H1 (cell line): ENCODE results near the gene MPPE1. TPM values are rescaled to one million over a fixed set of nuclear protein-coding genes. Genes with fewer than 3 reads are reported as not detected.
"Not testable (repeated sequence)": the region's sequence is repeated elsewhere in the genome, so short reads cannot be mapped to it uniquely, and the experiment has no call there.

ENCODE experiments used
- CTCF ChIA-PET: fragments of 300-600 bp; sonication (Branson Sonifier 250); formaldehyde crosslinking; loops from one replicate; lab custom pipeline; 2021; ENCODE audit not compliant: partially characterized antibody; lab: Charles Lee
- POLR2A ChIA-PET: fragments of 300-600 bp; sonication (Branson Sonifier 250); formaldehyde crosslinking; loops from one replicate; lab custom pipeline; 2021; ENCODE audit warnings: inconsistent platforms; ENCODE audit not compliant: partially characterized antibody; lab: Charles Lee
- DNase-seq, 2 experiments: peaks; one replicate each; pipeline versions ENCODE4 v3.0.0 to v3.0.0-alpha.2; 2010 to 2022; ENCODE audit warnings: low spot score in 2 of 2, low read depth in 1 of 2, mixed read lengths in 1 of 2
- FAIRE-seq: peaks from 2 replicates; lab custom pipeline; 2011; peaks lifted over from hg19 to GRCh38; lab: Jason Lieb, UNC
- H2AFZ ChIP-seq: 2 replicates; pipeline ENCODE4 v1.8.1; 2012; ENCODE audit warnings: low read length, inconsistent platforms
- H2AK5ac ChIP-seq: 2 replicates; pipeline ENCODE4 v1.6.1; 2013; ENCODE audit warnings: low read depth, low read length
- H2BK120ac ChIP-seq: replicated peaks from 2 replicates; pipeline ENCODE3; 2013; ENCODE audit warnings: low read depth, low read length, inconsistent platforms
- H2BK12ac ChIP-seq: 2 replicates; pipeline ENCODE4 v1.6.1; 2013; ENCODE audit warnings: low read depth, low read length
- H2BK15ac ChIP-seq: 2 replicates; pipeline ENCODE4 v1.6.1; 2013; ENCODE audit warnings: low read length
- H2BK20ac ChIP-seq: 2 replicates; pipeline ENCODE4 v1.6.1; 2013; ENCODE audit warnings: low read length
- H2BK5ac ChIP-seq: 2 replicates; pipeline ENCODE4 v1.6.1; 2013; ENCODE audit warnings: low read depth, low read length
- H3K14ac ChIP-seq: 2 replicates; pipeline ENCODE4 v1.6.1; 2013; ENCODE audit warnings: inconsistent platforms; ENCODE audit not compliant: insufficient read length
- H3K18ac ChIP-seq: 2 replicates; pipeline ENCODE4 v1.6.1; 2013; ENCODE audit warnings: low read length; ENCODE audit errors: extremely low read depth
- H3K23ac ChIP-seq: 2 replicates; pipeline ENCODE4 v1.6.1; 2013; ENCODE audit warnings: inconsistent platforms; ENCODE audit not compliant: insufficient read length
- H3K23me2 ChIP-seq: 2 replicates; pipeline ENCODE4 v1.6.1; 2013; ENCODE audit warnings: low read depth, low read length
- H3K27ac ChIP-seq: 2 replicates; pipeline ENCODE4 v1.6.1; 2011; ENCODE audit warnings: low read depth, low read length, inconsistent platforms
- H3K27me3 ChIP-seq, 4 experiments: replicated peaks in 1 of 4; 1 replicate in 1 of 4; 2 replicates in 3 of 4; pipeline versions ENCODE4 v1.6.1 to v1.8.1; 2011 to 2013; ENCODE audit warnings: low read length in 3 of 4, mild to moderate bottlenecking in 3 of 4, inconsistent platforms in 2 of 4, mixed read lengths in 2 of 4, moderate library complexity in 1 of 4; ENCODE audit not compliant: control insufficient read depth in 3 of 4, insufficient read depth in 3 of 4; ENCODE audit errors: extremely low read depth in 1 of 4
- H3K36me3 ChIP-seq, 4 experiments: 2 replicates each; pipeline versions ENCODE4 v1.6.1 to v1.8.1; 2011 to 2013; ENCODE audit warnings: mild to moderate bottlenecking in 4 of 4, low read length in 3 of 4, moderate library complexity in 2 of 4, control low read depth in 1 of 4, inconsistent platforms in 1 of 4; ENCODE audit not compliant: insufficient read depth in 4 of 4, control insufficient read depth in 2 of 4
- H3K4ac ChIP-seq: replicated peaks from 2 replicates; pipeline ENCODE3; 2013; ENCODE audit warnings: low read length, low read depth, mixed read lengths, inconsistent platforms; ENCODE audit not compliant: insufficient read length
- H3K4me1 ChIP-seq, 4 experiments: replicated peaks in 1 of 4; 1 replicate in 1 of 4; 2 replicates in 3 of 4; pipeline versions ENCODE4 v1.6.1 to v1.8.1; 2011 to 2013; ENCODE audit warnings: low read length in 3 of 4, inconsistent platforms in 2 of 4, mixed read lengths in 1 of 4; ENCODE audit not compliant: insufficient read depth in 4 of 4, control insufficient read depth in 3 of 4
- H3K4me2 ChIP-seq, 2 experiments: 2 replicates each; pipeline versions ENCODE4 v1.6.1 to v1.8.1; 2011 to 2013; ENCODE audit warnings: low read depth in 2 of 2, low read length in 2 of 2, control low read depth in 1 of 2, inconsistent platforms in 1 of 2, mild to moderate bottlenecking in 1 of 2; ENCODE audit not compliant: insufficient read depth in 1 of 2
- H3K4me3 ChIP-seq, 4 experiments: fragments of 200-600, 300-600 bp in 1 of 4; sonication (generic), shearing (Covaris generic), sonication (Bioruptor Twin) in 1 of 4; 2 replicates each; pipeline versions ENCODE4 v1.5.1 to v1.8.1; 2011 to 2016; ENCODE audit warnings: low read length in 4 of 4, low read depth in 3 of 4, control low read depth in 2 of 4, inconsistent platforms in 2 of 4, mild to moderate bottlenecking in 2 of 4, mixed read lengths in 1 of 4, moderate library complexity in 1 of 4; ENCODE audit not compliant: insufficient read depth in 2 of 4; ENCODE audit errors: extremely low read depth in 1 of 4
- H3K56ac ChIP-seq: replicated peaks from 2 replicates; pipeline ENCODE3; 2013; ENCODE audit warnings: low read depth, mild to moderate bottlenecking, mixed read lengths, low read length, inconsistent platforms; ENCODE audit not compliant: insufficient read length
- H3K79me1 ChIP-seq: 2 replicates; pipeline ENCODE4 v1.6.1; 2013; ENCODE audit warnings: low read depth, low read length, control low read depth
- H3K79me2 ChIP-seq, 2 experiments: 2 replicates each; pipeline versions ENCODE4 v1.6.1 to v1.8.1; 2012 to 2013; ENCODE audit warnings: low read length in 2 of 2, mild to moderate bottlenecking in 2 of 2, inconsistent platforms in 1 of 2; ENCODE audit not compliant: insufficient read depth in 2 of 2, control insufficient read depth in 1 of 2
- H3K9ac ChIP-seq, 4 experiments: replicated peaks in 1 of 4; 1 replicate in 1 of 4; 2 replicates in 3 of 4; pipeline versions ENCODE4 v1.6.1 to v1.8.1; 2011 to 2013; ENCODE audit warnings: low read depth in 3 of 4, low read length in 3 of 4, control low read depth in 2 of 4, mild to moderate bottlenecking in 2 of 4, moderate library complexity in 2 of 4, inconsistent platforms in 1 of 4; ENCODE audit errors: extremely low read depth in 1 of 4
- H3K9me3 ChIP-seq, 2 experiments: 2 replicates each; pipeline versions ENCODE4 v1.6.1 to v1.8.1; 2012 to 2013; ENCODE audit warnings: mild to moderate bottlenecking in 2 of 2, moderate library complexity in 2 of 2, control low read depth in 1 of 2, inconsistent platforms in 1 of 2, low read depth in 1 of 2, low read length in 1 of 2, mixed read lengths in 1 of 2; ENCODE audit not compliant: insufficient read depth in 2 of 2
- H4K20me1 ChIP-seq, 2 experiments: replicated peaks in 1 of 2; 2 replicates each; pipeline versions ENCODE3 to v1.8.1; 2011 to 2013; ENCODE audit warnings: inconsistent platforms in 2 of 2, low read length in 2 of 2, mild to moderate bottlenecking in 1 of 2; ENCODE audit not compliant: insufficient read depth in 2 of 2, control insufficient read depth in 1 of 2
- H4K5ac ChIP-seq: 2 replicates; pipeline ENCODE4 v1.6.1; 2013; ENCODE audit warnings: low read length, low read depth, mixed read lengths, inconsistent platforms; ENCODE audit not compliant: insufficient read length
- H4K8ac ChIP-seq: 2 replicates; pipeline ENCODE4 v1.8.0; 2013; ENCODE audit warnings: mild to moderate bottlenecking, moderate library complexity, low read length, inconsistent platforms; ENCODE audit not compliant: insufficient read depth; ENCODE audit errors: extremely low read depth
- H4K91ac ChIP-seq: replicated peaks from 2 replicates; pipeline ENCODE3; 2013; ENCODE audit warnings: low read length, mixed read lengths, inconsistent platforms; ENCODE audit not compliant: insufficient read length
- BRCA1 ChIP-seq: IDR thresholded peaks from 2 replicates; pipeline ENCODE4 v1.6.1; 2012; ENCODE audit warnings: low read depth, low read length, improper control_type of control experiment
- E2F6 ChIP-seq: IDR thresholded peaks from 2 replicates; pipeline ENCODE4 v1.6.1; 2012; ENCODE audit warnings: inconsistent platforms
- MAFK ChIP-seq: IDR thresholded peaks from 2 replicates; pipeline ENCODE4 v1.6.1; 2012; ENCODE audit warnings: low read depth, mild to moderate bottlenecking, improper control_type of control experiment, low read length
- RNF2 ChIP-seq: fragments of 200-900, 300-1000 bp; sonication (generic); IDR thresholded peaks from 2 replicates; pipeline ENCODE4 v1.7.1; 2016; ENCODE audit warnings: borderline replicate concordance, low read depth, mild to moderate bottlenecking, antibody characterized with exemption, low read length; ENCODE audit not compliant: poor library complexity, severe bottlenecking; ENCODE audit errors: missing control alignments
- WGBS, 2 experiments: shearing (Covaris generic) in 1 of 2; methylation state at CpG; one replicate each; pipeline versions ENCODE4 v1.1.6 to v1.1.7; 2013 to 2015; ENCODE audit warnings: low lambda C conversion rate in 2 of 2, mixed read lengths in 2 of 2, inconsistent platforms in 1 of 2, low coverage in 1 of 2, missing lambda C conversion rate in 1 of 2; ENCODE audit not compliant: insufficient replicate concordance in 2 of 2, insufficient coverage in 1 of 2, insufficient read length in 1 of 2; ENCODE audit errors: extremely low coverage in 1 of 2, missing lambda C conversion rate in 1 of 2; 5-methylcytosine and 5-hydroxymethylcytosine counted together
- polyA plus RNA-seq, 7 experiments: library from polyadenylated mRNA; depleted of rRNA in 3 of 7; stranded (reverse) in 5 of 7; unstranded in 2 of 7; fragments of >200 nt in 5 of 7; fragments of 200-250 nt in 2 of 7; gene quantifications; 1 replicate in 5 of 7; 2 replicates in 1 of 7; 4 replicates in 1 of 7; pipeline versions ENCODE4 v1.2.1 to v1.2.3, GENCODE V29; 2011 to 2013; ENCODE audit warnings: missing spikeins in 2 of 7, mixed read lengths in 2 of 7
- total RNA-seq: library from RNA; stranded (reverse); fragmentation: NEBNext Ultra II Directional; extraction: Animal tissue kit (Norgen Biotek cat#: 25700); gene quantifications from 2 replicates; pipeline ENCODE4 v1.2.1, GENCODE V29; 2021

MPPE1 gene
- total and polyA plus RNA-seq, 2 of the 8 experiments (the other 6 are each of a cell fraction or from before 2014, with no cell fraction given) = 13.7 to 20.9 TPM

- no peak for TF ChIP-seq RNF2
- peak; percentile 92 for TF ChIP-seq MAFK
- no peak for TF ChIP-seq E2F6
- TF ChIP-seq BRCA1 = no peak
Measured at GRCh38 chr18:11857177-11857887, 50.8 kb downstream of the MPPE1 start (continued).

- H2BK12ac ChIP-seq, H2AFZ ChIP-seq, DNase-seq, H3K79me1 ChIP-seq, H2BK20ac ChIP-seq, H3K36me3 ChIP-seq, H3K23ac ChIP-seq, H3K18ac ChIP-seq, H2BK120ac ChIP-seq, H2BK15ac ChIP-seq, H3K4me2 ChIP-seq, H3K4me3 ChIP-seq, H3K4ac ChIP-seq, H3K27me3 ChIP-seq, H4K5ac ChIP-seq, H2AK5ac ChIP-seq, H3K14ac ChIP-seq, H3K27ac ChIP-seq, H3K9me3 ChIP-seq, H3K56ac ChIP-seq, H3K23me2 ChIP-seq, H3K9ac ChIP-seq, FAIRE-seq, H4K20me1 ChIP-seq, H4K91ac ChIP-seq, H2BK5ac ChIP-seq: not testable (repeated sequence)
- ChIA-PET CTCF (interaction anchor here (0.6 kb wide), 1 partner anchor 138 kb away, joined by 3 read pairs; no protein-coding TSS in a partner anchor), POLR2A (interaction anchor here (0.9 kb wide), 1 partner anchor 165 kb away, joined by 8 read pairs; no protein-coding TSS in a partner anchor)
- Histone ChIP-seq H3K79me2 (peaks cover 8 to 24% of the 10 kb centered on the region in 2 experiments; a peak in 3 of 4 replicates), H3K4me1 (peaks cover 3 to 13% (median 12%) of the 10 kb centered on the region in 4 experiments; a peak in 6 of 7 replicates), H4K8ac (peak overlapping the region; percentile 58; the same call in 1 of the 2 replicates)
- 96% methylated on average over 6 of the region's 6 CpGs; no CpG with 5 or more reads in 1 of the 2 experiments for WGBS, 2 experiments
Measured at GRCh38 chr18:11854554-11854953, 53.6 kb downstream of the MPPE1 start.
